Stimulated activated CD4-positive, alpha-beta T cell treated with anti-CD3 and anti-CD28 coated beads, Interleukin-1b, Interleukin-23, amount 100 ng/mL, for 1 hour (primary cell): ENCODE data around the gene CHRNB4.

Source experiments
- DNase-seq, 2 donors: peaks; one replicate each; pipeline ENCODE4 v3.0.0-alpha.2; 2020; ENCODE audit warnings: low read depth in 2 of 2

The CHRNB4 gene

DNA sequence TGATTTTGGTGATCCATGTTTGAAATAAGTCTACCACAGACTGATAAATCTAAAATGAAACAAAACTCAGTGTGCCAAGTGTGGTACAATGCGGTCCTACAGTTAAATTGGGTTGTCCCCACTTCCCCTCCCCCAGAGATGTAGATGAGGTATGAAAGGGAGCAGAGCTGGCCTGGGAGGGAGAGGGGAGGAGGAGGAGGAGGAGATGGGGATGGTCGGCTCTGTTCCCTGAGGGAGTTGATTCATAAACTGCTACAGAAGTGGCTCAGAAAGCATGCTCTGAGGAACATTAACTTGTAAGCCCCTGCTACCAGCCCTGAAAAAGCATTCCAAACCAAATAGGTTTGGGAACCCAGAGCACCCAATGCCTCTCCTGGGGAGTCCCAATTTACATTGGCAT is 28.0 kb upstream of the CHRNB4 start:
- DNase-seq, result no peak

DNA sequence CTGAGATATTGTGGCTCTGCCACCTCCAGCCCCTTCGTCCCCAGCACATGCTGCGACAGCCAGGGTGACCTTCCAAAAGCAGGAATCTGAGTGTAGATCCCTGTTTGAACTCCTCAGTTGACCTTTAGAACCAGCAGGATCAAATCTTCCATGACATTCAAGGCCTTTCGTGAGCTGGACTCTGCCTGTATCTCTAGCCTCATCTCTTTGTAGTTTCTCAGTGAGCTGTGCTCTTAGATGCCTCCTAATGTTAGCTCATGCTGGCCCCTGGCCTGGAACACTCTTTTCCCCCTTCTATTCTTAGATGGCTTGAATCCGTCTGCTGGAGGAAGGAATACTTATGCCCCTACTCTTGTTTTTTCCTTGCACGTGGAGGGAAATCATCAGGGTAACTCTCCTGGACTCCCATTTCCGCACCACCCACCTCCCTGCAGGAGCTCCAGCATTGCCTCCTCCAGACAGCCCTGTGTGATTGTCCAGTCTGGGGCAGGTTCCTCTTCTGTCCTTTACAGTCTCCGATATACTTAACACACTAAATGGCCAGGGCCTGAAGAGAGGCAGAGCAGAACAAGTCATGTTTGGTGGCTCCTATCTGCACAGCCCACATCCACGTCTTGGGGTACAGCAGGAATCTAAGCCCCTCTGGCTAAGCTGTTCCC is 26.7 kb upstream of the CHRNB4 start:
- DNase-seq, result no peak

DNA sequence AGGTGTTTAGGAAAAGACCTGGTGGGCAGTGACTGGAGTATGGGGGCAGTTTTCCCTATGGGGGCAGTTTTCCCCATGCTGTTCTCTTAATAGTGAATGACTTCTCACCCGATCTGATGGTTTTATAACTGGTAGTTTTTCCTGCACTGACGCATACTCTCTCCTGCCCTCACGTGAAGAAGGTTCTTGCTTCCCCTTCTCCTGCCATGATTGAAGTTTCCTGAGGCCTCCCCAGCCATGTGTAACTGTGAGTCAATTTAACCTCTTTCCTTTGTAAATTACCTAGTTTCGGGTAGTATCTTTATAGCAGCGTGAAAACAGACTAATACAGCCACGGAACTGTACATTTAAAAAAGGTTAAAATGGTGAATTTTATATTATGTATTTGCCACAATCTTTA is 25.0 kb upstream of the CHRNB4 start:
- DNase-seq, result no peak

DNA sequence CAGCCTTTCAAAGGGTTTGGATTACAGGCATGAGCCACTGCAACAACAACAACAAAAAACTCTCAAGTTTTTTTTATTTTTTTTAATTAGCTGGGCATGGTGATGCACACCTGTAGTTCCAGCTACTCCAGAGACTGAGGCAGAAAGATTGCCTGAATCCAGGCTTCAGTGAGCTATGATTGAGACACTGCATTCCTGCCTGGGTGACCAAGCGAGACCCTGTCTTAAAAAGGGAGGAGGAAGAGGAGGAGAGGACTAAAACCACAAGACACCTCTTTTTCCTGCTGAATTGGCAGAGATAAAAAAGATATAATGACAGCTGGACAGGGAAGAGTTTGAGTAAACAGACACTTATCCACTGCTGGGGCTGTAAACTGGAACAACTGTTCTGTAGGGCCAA is 22.7 kb upstream of the CHRNB4 start:
- no peak for DNase-seq

DNA sequence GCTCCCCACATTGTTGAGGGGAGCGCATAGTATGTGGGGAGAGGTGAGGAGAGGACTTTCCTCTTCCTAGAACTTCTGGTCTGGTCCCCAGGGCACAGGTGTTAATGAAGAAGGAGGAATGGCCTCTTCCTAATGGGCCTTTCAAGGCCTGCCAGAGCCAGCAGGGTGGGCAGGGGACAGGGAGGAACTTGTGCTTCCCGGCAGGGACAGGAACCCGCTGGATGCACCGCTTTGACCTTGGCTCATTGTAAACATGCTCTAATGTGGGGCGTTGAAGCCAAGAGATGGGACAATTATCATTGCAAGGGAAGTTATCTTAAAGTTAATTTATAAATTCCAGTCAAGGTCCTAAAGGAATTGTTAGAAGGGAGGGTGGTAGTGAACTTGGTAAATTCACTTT is 21.0 kb upstream of the CHRNB4 start:
- DNase-seq, result no peak

DNA sequence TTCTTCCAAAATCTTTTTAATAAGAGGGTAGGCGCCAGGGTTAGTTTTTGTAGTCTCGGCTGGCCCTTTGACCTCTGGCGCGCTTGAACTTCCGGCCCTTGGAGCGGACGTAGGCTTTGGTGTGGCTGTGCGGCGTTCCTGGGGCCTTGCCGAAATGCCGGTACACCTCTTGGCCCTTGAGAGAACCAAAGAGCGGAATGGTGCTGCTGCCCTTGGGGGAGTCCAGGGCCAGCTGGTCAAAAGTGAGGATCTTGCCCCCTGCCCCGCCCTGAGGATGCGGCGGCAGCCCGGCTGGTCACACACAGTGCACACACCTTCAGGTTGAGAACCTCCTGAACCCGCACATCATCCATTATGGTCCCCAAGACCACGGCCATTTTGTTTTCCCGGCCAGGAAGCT is 20.0 kb upstream of the CHRNB4 start:
- no peak for DNase-seq

DNA sequence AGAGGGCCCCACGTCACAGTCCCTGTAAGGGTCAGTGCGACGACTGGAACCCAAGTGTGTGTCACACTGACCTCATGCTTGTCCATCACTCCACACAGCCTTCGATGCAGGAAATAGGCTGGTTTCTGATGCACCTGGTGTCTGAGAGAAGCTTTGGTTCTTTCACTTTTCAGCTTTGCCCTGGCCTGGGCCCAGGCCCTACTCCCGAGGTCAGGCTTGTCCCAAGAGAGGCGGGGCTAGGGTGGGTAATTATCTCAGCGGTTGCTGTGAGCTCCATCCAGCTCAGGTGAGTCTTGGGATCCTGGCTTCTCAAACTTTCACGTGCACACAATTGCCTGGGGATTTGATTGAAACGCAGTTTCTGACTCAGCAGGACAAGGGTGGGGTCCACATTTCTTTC is 19.6 kb upstream of the CHRNB4 start:
- DNase-seq, result no peak

DNA sequence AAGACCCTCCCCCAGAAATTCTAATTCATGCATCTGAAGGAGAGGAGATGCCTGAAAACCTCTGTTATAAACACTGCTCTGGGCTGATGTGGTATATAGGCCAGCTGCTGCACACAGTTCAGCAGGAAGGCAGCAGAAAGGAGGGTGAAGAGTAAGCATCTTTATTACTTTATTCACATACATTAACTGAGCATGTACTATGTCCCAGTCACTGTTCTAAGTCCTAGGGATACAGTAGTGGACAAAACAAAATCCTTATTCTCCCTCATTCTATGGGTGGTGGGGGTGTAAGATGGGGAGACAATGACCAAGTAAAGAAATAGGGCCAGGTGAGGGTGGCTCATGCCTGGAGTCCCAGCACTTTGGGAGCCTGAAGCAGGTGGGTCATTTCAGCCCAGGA is 17.8 kb upstream of the CHRNB4 start:
- DNase-seq, result no peak

DNA sequence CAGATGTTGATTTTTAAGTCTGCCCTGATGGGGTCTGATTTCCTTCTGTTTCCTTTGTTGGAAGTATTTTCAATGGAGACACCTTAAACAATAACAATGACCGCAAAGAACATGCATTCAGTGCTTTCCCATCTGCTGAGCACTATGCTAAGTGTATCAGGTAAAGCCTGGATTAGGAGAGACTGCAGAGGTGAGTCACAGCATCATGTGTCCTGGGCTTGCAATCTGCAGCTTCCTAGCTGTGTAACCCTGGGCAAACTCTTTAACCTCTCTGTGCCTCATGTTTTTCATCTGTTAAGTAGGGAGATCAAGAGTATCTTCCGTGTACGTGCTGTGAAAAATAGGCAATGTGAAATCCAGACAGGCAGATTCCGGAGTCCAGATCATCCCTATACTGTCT is 13.3 kb upstream of the CHRNB4 start:
- no peak for DNase-seq

DNA sequence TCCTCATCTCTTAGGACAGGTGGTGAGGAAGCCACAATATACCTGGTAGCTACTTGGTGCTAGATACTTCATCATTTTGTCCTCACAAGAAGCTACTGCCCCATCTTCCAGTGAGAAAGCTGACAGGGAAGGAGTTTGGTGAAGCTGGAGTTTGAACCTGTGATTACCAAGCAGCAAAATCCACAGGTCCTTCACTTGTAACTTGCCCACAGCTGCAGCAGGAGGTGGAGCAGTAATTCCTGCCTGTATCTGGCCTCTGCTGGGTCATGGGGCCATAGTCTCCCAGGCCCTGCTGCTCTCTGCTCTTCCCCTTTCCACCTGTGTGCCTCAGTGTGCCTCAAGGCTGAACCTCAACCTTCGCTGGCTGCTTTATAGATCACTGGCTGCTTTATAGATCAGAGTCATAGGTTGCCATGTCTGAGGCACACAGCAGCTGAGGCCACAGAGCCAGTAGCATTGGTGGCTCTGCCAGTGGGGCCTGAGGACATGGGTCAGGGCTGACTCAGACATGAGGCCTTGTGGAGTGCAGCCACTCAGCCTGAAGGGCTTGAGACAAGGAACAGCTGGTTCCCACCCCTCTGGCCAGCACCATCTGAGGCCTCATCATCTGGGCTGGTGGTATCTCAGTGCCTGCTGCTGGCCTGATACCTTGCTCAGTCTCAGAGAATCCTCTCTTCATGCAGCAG is 11.1 kb upstream of the CHRNB4 start:
- no peak for DNase-seq

DNA sequence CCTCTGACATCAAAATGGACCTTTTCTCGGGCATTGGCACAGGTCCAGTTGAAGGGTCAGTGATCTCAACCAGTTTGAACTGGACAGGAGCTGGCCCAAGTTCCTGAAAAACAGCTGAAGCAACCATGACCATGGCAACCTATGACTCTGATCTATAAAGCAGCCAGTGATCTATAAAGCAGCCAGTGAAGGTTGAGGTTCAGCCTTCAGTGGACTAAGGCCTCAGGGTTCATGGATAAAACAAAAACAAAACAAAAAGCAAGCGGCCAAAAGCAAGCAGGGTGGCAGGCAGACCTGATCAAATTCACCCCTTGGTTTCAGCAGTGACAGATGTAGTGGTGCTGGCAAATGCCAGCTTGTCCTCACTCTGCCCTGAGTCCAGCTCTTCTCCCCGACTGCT is 10.0 kb upstream of the CHRNB4 start:
- DNase-seq, result no peak

DNA sequence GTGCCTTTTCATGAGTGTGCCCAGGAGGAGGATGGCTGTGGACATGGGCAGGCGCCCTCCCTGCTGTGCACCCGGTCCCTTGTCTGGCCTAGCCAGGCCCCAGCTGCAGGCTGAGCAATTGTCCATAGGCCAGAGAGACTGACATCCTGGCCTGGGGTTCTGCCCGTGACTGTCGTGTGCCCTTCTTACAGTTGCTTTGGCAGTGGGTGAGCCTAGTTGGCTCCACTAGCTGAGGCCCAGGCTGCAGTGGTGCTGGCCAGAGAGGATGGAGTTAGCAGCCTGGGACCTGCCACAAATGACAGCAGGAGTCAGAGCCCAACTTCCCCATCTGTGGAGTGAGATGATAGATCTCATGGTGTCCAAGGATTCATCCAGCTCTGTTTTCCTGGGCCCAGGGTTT is 9.0 kb upstream of the CHRNB4 start:
- DNase-seq, result no peak

DNA sequence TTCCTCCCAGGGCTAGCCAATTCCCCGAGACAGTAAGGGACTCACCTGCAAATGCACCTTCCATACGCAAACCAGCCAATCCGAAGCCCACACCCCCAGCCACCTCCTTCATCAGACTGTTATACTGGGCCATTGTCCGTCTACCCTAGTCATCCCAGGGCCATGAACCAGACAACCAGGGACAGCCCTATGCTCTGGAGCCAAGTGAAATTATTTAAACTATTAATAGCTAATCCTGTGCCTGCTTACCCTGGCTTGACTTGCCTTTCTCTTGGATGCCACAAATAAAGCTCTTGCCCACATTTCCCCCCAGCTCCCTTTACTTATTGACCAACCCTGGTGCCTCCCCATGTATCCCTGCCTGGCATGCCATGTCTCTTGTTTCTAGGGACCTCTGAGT is 4.0 kb upstream of the CHRNB4 start:
- DNase-seq, result no peak

DNA sequence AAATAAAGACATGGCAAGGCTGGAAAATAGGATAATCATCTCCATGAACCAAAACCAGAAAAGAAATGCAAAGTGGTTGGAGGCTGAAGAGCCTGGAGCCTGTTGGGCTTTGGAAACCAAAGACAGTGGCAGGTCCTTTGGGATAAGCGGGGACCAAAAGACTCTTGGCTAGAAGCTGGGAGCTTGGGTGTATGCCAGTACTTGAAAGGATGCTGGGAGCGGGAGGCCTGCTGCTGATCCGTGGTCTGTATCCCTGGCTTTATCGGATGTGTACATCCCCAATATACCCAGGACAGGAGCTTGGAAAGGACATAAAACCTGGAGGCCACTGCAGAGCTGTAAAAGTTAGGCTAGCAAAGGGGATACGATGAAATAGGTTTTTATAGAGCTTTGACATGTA is 1.3 kb upstream of the CHRNB4 start:
- DNase-seq, result no peak

DNA sequence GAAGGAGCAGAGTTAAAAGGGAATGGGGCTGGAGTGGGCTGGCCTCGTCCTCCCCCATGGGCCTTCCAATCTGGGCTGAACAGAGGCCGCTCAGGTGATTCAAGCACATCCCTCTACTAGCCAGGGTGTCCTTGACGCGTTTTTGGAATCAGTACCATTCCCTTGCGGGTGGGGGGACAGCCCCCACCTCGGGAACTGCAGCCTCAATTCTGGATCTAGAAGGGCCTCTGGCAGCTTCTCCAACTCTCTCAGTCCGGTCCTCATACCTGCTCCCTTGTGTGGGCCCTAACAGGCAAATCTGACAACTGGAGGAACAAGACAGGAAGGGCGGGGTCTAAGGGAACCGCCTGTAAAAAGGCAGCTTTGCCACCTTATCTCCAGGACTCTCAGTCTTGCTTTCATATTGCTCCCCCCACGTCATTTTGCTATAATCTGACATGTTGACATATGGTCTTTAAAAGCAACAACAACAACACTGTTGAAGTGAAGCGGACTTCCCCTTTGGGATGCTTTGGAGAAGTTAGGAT is 802 bp upstream of the CHRNB4 start:
- no peak for DNase-seq

DNA sequence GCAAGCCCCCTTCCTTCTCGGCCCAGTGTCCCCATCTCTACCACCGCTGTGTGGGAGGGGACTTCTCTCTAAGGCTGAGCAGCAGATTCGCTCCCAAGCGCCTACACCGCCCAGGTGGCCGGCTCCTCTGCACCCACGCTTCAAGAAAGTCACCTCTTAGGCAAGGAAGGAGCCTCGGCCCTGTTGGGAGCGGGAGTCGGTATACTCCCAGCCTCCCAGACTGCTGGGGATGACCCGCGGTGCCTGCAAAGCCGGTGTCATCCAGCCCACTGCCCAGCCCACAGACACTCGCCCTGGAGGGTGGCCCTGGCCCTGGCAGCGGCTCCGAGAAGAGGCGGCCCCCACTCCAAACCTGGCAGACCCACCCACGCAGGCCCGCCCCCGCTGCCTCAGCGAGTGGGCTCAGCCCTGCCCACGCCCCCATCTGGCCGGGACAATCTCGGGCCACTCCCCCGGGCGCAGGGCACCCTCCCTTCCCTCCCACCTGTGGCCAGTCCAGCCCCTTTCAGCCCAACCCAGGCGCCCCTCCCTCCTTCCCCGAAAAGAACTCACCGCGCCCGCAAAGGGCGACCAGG is 396 bp downstream of the CHRNB4 start:
- DNase-seq, result no peak

DNA sequence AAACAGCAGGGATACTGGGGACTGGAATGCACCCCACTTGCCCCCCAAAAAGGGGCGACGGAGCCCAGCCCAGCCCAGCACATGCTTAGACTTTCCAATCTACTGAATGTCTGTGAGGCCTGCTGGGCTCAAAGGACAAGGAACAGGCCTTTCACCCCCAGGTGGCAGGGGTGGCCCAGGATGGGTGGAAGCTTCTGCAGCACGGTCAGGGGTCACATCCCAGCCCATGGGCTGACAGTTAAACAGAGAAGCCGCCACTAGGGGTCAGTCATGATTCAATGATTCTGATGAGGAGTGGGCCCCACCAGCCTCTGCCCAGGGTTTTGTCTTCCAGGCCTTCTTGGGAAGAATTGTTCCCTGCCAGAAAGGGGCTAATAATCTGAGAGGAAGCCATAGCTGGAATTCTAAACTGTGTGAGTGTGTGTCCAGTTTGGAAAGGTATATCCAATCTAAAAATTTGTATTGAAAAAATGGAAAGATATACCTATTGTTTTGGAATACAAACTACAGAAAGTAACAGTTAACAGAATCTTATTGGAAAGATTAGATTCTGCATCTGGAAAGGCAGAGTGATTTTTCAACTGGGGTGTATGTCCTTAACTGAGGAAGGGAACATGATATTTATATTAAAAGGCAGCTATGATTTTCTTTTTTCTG is 2.2 kb downstream of the CHRNB4 start:
- peak in 1 of 2 donors; percentile 35 for DNase-seq

DNA sequence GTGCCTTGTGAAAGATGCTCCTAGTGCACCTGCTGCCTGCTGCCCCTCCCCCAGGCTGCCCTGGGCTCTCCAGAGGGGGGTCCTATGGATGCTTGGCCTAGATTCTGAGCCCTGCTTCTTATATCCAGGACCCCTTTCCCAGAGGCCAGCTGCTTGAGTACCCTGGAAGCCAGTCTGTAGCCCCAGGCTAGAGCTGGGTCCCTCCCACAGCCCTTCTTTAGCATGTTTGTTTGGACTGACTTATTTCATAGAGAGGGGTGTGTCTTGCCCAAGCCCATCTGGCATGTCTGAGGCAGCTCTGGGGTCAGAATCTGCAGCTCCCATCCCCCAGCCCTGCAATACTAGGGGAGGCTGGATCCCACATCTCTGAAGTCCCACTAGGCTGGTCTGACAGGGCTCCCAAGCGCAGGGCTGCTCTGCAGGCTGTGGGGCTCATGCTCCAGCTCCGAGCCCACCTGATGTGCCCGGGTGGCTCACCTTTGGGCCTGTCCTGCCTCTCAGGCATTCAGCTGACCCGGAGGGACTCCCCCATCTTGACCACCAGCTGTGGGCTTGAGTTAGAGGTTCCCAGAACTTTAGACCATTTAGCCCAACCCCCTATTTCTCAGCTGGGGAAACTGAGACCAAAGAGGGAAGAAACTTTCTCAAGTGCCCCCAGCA is 3.1 kb downstream of the CHRNB4 start:
- no peak for DNase-seq

DNA sequence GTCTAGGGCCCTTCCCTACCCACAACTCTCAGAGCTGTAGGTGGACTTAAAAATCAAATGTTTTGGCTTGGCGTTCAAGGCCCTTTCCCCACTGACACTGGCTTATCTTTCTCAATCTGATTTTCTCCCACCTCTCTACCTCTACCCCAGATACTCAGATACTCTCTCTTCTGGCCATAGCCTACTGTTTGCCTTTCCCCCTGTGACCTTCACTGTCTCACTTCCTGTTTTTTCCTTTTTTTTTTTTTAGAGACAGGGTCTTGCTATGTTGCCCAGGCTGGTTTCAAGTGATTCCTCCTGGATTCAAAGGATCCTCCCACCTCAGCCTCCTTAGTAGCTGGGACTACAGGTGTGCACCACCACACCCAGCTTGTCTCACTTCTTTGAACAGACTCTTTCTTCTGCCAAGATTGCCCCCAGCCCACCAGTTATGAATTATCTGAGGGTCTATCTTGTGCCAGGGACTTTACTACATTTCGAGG is 4.6 kb downstream of the CHRNB4 start:
- no peak for DNase-seq

DNA sequence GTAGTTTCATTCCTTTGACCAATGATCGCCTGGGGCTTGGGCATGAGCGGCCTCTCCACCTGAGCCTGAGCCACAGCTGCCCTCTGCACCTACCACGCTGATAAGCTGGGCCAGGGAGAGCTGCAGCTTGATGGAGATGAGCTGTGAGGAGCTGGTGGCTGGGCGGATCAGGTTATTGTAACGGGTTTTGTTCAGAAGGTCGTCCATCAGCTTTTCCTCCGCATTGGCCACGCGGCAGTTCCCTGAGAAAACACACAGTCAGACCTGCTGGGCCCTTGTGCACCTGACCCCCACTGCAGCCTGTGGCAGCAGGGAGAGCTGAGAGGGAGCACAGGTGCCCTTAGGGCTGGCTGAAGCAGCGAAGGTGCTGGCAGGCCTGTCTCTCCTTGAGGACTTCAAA is 5.7 kb downstream of the CHRNB4 start:
- DNase-seq, result no peak

DNA sequence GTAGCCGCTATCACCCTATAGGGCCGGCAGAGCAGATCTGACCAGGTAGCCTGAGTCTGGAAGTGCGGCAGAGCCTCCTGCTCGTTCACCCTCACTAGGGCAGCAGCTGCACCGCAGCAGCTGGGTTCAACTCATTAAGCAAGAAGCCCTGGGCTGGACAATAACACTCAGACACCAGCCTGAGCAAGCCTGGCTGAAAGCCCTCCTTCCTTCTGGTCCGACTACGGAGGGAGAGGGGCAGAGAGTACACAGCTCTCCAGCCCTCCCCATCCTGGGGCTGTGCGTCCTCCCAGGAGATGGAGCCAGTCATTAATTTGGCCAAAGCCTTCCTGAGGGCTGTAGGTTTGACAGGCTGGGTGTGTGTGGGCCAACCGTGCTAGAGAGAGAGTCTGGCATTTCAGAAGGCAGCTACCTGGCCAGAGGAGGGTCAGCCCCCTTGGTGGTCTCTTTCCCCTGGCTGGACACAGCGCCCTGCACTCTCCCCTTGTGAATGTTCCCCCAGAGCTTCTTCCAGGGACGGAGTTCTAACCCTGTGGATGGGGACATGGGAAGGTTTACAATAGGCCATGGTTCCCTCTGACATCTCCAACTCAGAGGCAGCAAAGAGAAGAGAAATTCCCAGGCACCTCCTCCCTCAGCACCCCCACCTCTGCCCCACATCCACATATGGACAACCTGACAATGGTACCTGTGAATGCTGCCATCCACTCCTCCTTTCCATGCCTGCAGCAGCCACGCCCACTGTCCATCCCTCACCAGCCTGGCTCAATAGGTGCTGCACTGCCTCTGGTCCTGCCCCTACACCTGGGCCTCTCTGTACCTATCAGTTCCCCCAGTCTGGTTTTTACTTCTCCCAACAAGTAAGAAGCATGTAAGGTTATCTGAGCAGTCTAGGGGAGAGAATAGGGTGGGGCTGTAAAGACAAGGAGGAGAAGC is 6.5 kb downstream of the CHRNB4 start:
- no peak for DNase-seq
